CD4-positive, alpha-beta T cell treated with Interleukin-4 for 1 hour (primary cell): Measurements from ENCODE around the gene HLA-DOB.

Experiments used
- DNase-seq, 2 donors: peaks; one replicate each; pipeline ENCODE4 v3.0.0-alpha.2; 2020 to 2022

Gene HLA-DOB

DNA sequence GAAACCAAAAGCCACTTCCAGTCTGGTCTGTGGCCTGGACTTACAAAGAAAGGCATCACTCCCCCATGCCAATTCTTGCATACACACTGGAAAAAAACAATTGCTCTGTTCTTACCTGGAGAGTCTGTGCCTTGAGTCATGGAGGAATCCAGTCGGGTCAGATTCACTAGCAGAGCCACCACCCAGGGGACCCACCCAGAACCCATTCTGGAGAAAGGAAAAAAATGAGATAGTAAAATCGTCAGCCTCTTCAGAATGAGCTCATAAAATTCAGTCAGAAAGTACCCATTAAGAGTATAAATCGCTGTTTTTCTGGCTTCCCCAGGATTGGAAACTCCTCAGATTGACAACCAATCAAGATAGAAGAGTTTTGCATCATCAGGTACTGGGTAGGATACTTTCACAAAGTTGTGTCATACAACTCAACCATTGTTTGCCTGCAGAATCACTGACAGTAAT lies at the start of gene HLA-DOB:
HLA-DOB (minus strand) TSS at position 257 of the 459 bp plus-strand sequence; CDS start at position 206, 51 bp downstream.
- peak in 1 of 2 donors; percentile 47 for DNase-seq

DNA sequence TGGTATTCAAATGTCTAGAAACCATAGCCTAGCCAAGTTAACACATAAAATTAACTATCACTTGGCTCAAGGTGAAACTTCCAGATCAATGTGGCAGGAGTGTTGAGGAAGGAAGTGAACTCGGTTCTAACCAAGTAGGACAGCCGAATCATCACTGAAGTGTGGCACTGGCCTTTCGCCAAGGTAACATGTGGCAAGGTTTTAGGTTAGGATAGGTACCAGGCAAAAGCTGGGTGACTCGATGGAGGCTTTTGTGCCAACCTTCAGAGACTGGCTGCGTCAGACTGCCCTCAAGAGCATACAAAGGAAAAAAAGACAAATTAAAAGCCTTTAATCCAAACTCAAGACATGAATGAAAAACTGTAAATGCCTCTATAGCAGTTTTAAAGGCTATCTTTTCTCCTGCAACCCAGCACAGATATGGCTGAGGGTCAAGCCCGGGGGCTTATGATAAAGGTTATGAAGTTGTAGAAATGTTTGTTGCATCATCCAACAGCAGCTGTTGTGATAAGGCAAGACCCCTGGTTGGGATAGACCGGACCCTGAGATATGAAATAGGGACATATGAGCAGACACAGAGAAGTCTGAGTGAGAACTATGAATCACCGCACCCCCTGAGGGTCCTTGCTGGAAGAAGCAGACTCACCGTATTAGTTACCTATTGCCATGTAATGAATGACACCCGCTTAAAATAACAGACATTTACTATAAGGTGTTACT lies 49.1 kb upstream of the HLA-DOB start:
- no peak for DNase-seq

DNA sequence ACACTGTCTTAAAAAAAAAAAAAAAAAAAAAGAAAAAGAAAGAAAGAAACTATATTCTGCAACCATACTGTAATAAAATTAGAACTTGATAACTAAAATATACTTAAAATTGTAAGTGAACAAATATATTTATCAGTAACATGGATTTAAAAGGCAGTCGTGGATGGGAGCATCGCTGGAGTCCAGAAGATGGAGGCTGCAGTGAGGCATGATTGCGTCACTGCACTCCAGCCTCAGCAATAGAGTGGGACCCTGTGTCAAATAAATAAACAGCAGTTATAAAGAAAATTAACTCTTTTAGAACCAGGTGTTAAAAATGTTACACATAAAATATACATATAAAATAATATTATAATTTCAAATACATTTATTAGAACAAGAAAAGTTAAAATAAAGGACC lies 45.9 kb upstream of the HLA-DOB start:
- no peak for DNase-seq

DNA sequence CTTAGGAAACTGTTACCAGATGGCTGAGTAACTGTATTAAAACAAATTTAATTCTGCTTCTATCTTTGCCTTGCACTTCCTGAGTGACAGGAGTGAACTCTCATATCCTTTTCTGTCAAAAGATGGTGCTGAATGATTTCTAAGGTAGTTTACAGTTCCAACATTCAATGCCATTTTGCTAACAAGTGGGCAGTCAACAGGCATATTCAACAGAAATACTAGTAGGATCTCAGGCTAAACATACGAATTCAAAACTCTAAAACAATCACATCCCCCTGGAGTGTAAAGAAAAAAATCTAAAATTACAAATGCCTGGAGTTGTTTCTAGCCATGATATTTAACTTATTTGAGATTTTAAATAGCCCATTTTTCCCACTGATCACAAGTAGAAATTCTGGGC lies 43.9 kb upstream of the HLA-DOB start:
- no peak for DNase-seq

- no peak for DNase-seq
Measured at GRCh38 chr6:32858194-32858593, 41.4 kb upstream of the HLA-DOB start.

DNA sequence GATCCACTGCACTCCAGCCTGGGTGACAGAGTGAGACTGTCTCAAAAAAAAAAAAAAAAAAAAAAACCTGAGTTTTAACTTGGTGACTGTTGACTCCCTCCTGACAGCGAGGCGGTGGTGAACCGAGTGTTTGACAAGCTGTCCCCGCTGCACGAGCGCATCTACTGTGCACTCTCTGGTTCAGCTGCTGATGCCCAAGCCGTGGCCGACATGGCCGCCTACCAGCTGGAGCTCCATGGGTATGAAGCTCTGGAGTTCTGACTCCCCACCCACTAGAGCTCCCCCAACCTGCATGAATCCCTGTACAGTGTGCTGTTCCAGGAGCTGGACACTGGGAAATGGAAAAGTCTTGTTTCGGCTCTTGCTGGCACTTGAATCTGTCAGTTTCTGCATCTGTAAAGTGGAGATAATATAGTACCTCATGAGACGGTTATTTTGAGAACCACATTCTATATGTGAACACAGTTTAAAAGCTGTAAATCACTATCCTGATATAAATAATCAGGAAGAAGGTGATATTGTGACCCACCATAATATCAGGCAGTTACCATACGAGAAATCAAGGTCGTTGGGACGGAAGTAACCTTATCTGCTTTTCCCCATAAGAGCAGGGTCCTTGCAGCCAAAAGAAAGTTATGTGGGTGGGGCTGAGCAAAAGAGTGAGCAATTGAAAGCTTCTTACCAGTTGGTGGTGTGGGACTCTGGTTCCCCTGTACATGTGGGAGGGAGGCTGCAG lies 40.5 kb upstream of the HLA-DOB start:
- no peak for DNase-seq

GRCh38 chr6:32855467-32856174 lies 38.8 kb upstream of the HLA-DOB start:
- DNase-seq: no peak

DNA sequence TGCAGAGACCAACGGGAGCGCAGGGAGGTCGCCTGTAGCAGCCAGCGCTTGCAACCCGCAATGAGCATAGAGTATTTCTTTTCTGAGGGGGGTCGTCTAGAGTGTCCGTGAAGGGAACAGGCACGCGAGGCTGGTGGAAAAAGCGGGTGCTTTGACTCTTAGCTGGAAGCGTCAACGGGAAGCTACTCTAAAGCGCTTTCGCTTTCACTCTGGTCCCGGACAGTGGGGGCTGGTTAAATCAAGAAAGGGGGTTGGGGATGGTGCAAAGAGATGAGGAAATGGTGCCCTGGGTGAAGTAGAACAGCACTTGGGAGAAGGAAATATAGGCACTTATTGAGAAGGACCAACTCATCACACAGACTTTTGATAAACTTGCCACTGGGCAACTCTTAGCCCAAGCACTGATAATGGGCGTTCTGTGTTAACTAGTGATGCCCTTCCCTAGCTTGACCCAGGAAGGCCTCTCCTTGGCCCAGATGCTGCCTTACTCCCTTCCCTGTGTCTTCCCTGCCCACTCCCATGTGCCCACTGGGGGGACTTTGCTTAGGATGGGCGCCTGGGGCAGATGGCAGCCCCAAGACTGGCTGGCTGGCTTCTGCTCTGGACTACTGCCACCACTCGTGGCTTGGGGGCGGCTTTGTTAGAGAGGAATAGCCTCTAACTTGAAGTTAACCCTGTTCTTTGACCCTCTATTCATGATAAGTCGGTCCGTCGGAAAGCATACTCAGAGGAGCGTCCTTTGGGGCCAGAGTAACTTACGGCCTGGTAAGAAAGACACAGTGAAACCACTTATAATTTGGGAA lies 37.8 kb upstream of the HLA-DOB start:
- DNase-seq: peak; percentile 53 to 74

- peak; percentile 95 to 96 for DNase-seq
Measured at GRCh38 chr6:32853541-32854375, 37.0 kb upstream of the HLA-DOB start, which contains the start of the genes PSMB9 and TAP1. PSMB9 (plus strand) TSS chr6:32854192; CDS start chr6:32854230, 38 bp downstream. TAP1 (minus strand) TSS chr6:32853704; CDS start chr6:32853636, 68 bp downstream.

DNA sequence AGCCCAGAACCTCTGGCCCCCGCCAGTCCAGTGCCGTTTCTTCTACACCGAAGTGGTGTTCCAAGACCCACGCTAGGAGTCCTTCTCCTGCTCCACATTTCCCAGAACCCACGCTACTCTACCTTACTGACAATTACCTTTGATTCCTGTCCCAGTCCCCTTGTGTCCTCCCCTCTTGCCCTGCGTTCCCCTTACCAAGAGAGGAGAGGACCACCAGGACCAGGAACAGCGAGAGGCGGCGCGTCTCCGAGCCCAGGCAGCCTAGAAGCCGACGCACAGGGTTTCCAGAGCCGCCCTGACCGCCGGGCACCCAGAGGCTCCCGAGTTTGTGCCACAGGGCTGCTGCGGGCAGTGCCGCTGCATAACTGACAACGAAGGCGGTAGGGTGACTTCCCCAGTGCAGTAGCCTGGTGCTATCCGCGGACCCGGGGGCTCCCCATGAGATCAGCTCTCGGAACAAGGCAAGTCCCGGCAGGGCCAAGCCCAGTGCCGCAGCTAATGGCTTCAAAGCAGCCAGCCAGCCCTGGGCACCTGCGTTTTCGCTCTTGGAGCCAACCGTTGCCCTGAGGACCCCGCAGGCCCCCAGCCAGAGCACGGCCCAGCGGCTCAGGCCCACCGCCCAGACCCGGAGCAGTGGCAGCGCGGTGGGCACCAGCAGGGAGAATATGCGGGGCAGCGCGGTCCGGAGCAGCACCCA lies 36.2 kb upstream of the HLA-DOB start:
- DNase-seq: peak; percentile 54 to 57

- DNase-seq: peak in 1 of 2 donors; percentile 33
Measured at GRCh38 chr6:32852018-32852843, 35.4 kb upstream of the HLA-DOB start.

- no peak for DNase-seq
Measured at GRCh38 chr6:32851025-32851424, 34.2 kb upstream of the HLA-DOB start.

- no peak for DNase-seq
Measured at GRCh38 chr6:32849126-32849525, 32.3 kb upstream of the HLA-DOB start.

DNA sequence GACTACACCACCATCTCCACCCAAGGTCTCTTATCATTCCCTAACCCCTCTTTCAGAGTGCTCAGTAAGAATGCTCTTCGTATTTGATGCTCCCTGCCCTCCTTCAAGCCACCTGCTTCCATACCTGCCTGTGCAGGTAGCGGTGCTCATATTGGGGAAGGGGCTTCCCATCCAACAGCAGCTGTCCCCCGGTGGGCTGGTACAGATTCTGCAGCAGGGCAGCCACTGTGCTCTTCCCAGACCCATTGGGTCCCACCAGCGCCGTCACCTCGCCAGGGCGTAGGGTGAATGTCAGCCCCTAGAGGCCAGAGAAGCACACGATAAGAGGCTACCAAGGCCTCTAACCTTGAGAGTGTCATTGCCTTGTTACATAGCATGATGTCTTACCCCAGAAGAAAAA lies 31.0 kb upstream of the HLA-DOB start:
- no peak for DNase-seq

DNA sequence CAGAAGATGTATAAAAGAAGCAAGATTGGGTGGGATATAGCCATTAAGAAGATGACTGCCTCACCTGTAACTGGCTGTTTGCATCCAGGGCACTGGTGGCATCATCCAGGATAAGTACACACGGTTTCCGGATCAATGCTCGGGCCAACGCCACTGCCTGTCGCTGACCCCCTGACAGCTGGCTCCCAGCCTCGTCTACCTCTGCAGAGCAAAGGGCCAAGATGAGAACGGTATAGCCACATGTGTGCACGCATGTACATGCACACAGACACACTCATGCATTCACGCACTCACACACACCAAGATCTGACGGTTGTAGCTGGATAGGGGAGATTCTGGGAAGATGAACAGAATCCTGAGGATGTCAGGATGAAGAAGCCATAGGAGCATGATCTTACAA lies 30.2 kb upstream of the HLA-DOB start:
- no peak for DNase-seq

DNA sequence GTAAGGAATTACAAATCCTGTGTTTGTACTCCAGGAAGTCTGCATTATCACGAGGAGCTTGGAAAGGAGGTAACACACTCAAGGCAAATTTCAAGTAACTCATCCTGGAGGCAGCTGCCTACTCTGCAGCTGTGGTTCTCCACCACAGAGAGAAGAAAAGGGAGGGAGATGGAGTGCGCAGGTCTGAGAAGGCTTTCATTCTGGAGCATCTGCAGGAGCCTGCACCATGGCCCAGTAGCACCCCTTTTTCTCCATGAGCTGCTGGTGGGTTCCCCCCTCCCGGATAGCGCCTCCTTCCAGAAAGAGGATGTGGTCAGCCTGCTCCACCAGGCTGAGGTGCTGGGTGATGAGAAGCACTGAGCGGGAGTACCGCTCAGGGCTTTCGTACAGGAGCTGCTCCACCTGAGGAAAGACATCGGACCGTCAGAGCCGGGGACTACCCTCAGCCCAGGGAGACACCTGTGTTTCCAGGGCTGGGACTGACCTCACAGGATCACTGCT lies 28.6 kb upstream of the HLA-DOB start:
- DNase-seq: peak; percentile 50 to 62

- DNase-seq: peak in 1 of 2 donors; percentile 54
Measured at GRCh38 chr6:32844839-32845383, 28.1 kb upstream of the HLA-DOB start.

DNA sequence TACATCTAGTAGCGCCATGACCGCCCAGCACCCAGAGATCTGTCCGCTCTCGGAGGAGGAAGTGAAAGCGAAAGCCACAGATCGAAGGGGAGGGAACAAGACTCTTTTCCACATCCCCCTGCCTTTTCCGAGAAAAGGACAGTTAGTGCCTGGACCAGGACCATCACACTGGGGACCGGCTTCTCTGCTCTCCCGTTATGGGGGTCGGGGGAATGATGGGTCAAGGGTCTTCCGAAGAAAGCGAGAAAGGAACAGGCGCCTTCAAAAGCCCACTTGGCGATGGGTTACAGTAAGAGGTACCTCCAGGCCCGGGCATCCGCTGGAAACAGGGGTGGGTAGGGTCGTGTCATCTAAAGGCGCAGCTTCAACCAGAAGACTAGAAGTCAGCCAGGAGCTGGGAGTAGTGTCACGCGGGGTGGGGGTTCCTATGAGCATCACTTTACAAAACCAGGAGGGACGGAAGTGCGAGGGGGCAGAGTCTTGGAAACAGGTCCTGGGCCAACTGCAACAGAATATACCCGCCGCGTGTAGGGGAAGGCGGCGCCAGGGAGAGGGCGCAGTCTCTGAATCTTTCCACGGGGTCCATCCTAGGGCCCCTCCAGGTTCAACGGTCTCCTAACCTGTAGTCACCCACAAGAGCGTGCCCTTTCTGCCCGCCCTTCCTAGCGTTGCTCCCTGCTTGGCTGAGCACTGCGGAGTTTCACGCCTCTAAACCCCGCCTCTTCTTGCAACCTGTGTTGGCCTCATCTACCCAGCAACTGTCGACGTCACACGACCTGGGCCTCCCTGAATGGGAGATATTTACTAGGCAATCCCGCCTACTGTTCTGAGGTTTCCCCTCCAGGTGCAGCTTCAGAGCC lies 27.4 kb upstream of the HLA-DOB start, which contains the start of gene PSMB8:
PSMB8 (minus strand) TSS at position 69 of the 860 bp plus-strand sequence; CDS start at position 18, 51 bp downstream.
- DNase-seq: peak; percentile 98
